Measurements from ENCODE around the gene NTNG2. TPM values are rescaled to one million over a fixed set of nuclear protein-coding genes. Genes with fewer than 3 reads are reported as not detected.

NTNG2 gene
- total and polyA plus RNA-seq, 2 donors (not counting 1 experiment from before 2014, with no cell fraction given) = 5.0 to 6.6 TPM

- H3K79me2 ChIP-seq (ENCODE audit: control insufficient read depth, insufficient read depth, low read length) = no peaks in the 10 kb centered on the region
- 97% methylated on average over 54 of the region's 58 CpGs for WGBS (ENCODE audit: insufficient coverage)
- no peak overlapping the region for H3K4me3 Mint-ChIP-seq
- no peak overlapping the region for H3K27ac Mint-ChIP-seq
- CTCF ChIA-PET = no interaction called here
- no peak for ATAC-seq (ENCODE audit: low read depth)
- no peaks in the 10 kb centered on the region for H3K9me3 Mint-ChIP-seq (ENCODE audit: insufficient read depth)
- no peaks in the 10 kb centered on the region for H3K4me1 Mint-ChIP-seq
- H3K4me2 ChIP-seq (replicated peaks; ENCODE audit: low read depth, low read length, poor library complexity, severe bottlenecking) = no peak overlapping the region
- H3K27me3 ChIP-seq (replicated peaks in 1 of 4; ENCODE audit: control extremely low read depth in 1 of 4, control insufficient read depth in 3 of 4, insufficient read depth in 4 of 4, low read length in 3 of 4) = peaks cover 0 to 20% (median 0%) of the 10 kb centered on the region in 4 experiments
- no peak overlapping the region for H3K4me3 ChIP-seq (ENCODE audit: control extremely low read depth in 1 of 5, extremely low read depth in 1 of 5, insufficient read depth in 1 of 5, low read depth in 2 of 5, low read length in 4 of 5)
- TF ChIP-seq, protein P1, sequence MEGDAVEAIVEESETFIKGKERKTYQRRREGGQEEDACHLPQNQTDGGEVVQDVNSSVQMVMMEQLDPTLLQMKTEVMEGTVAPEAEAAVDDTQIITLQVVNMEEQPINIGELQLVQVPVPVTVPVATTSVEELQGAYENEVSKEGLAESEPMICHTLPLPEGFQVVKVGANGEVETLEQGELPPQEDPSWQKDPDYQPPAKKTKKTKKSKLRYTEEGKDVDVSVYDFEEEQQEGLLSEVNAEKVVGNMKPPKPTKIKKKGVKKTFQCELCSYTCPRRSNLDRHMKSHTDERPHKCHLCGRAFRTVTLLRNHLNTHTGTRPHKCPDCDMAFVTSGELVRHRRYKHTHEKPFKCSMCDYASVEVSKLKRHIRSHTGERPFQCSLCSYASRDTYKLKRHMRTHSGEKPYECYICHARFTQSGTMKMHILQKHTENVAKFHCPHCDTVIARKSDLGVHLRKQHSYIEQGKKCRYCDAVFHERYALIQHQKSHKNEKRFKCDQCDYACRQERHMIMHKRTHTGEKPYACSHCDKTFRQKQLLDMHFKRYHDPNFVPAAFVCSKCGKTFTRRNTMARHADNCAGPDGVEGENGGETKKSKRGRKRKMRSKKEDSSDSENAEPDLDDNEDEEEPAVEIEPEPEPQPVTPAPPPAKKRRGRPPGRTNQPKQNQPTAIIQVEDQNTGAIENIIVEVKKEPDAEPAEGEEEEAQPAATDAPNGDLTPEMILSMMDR (IDR thresholded peaks at IDR 0.05) = no peak
- no peak for TF ChIP-seq EZH2 (IDR thresholded peaks at IDR 0.05; ENCODE audit: borderline replicate concordance, insufficient read depth, low read depth, low read length, poor library complexity, severe bottlenecking)
- H3K4me1 ChIP-seq (ENCODE audit: control insufficient read depth in 2 of 2, insufficient read depth in 2 of 2, low read length in 2 of 2) = no peaks in the 10 kb centered on the region
- peaks cover 16% of the 10 kb centered on the region for H3K27me3 Mint-ChIP-seq
- no peak for DNase-seq
- no peaks in the 10 kb centered on the region for H3K36me3 ChIP-seq (replicated peaks in 1 of 2; ENCODE audit: control extremely low read depth in 1 of 2, control insufficient read depth in 1 of 2, extremely low read depth in 1 of 2, insufficient read depth in 2 of 2, low read length in 1 of 2)
- H3K27ac ChIP-seq (ENCODE audit: low read length in 2 of 2) = no peak overlapping the region
- H4K20me1 ChIP-seq (ENCODE audit: control insufficient read depth, insufficient read depth, low read length, poor library complexity, severe bottlenecking) = no peaks in the 10 kb centered on the region
- POLR2A ChIA-PET = no interaction called here
- peaks cover 0 to 18% (median 0%) of the 10 kb centered on the region in 3 donors for H3K9me3 ChIP-seq (ENCODE audit: control extremely low read depth in 1 of 3, control insufficient read depth in 2 of 3, insufficient read depth in 1 of 3, low read length in 2 of 3)
- no peak overlapping the region for H3K9ac ChIP-seq (ENCODE audit: low read length)
- no peak overlapping the region for H2AFZ ChIP-seq (ENCODE audit: insufficient read depth, low read depth, low read length, poor library complexity, severe bottlenecking)
- intact Hi-C loops (cut with micrococcal nuclease) = no loop called here
These were observed 36.1 kb downstream of the NTNG2 start for GRCh38 chr9:132197856-132198550.

GRCh38 chr9:132199056-132199455 lies 37.2 kb downstream of the NTNG2 start:
- H3K27ac ChIP-seq (ENCODE audit: low read length in 2 of 2) = no peak overlapping the region
- no peaks in the 10 kb centered on the region for H4K20me1 ChIP-seq (ENCODE audit: control insufficient read depth, insufficient read depth, low read length, poor library complexity, severe bottlenecking)
- no peak overlapping the region for H3K4me3 ChIP-seq (ENCODE audit: control extremely low read depth in 1 of 5, extremely low read depth in 1 of 5, insufficient read depth in 1 of 5, low read depth in 2 of 5, low read length in 4 of 5)
- intact Hi-C loops (cut with micrococcal nuclease) = no loop called here
- no peaks in the 10 kb centered on the region for H3K9me3 Mint-ChIP-seq (ENCODE audit: insufficient read depth)
- H3K4me3 Mint-ChIP-seq = no peak overlapping the region
- TF ChIP-seq, protein P1 (IDR thresholded peaks at IDR 0.05) = no peak
- TF ChIP-seq EZH2 (IDR thresholded peaks at IDR 0.05; ENCODE audit: borderline replicate concordance, insufficient read depth, low read depth, low read length, poor library complexity, severe bottlenecking) = no peak
- DNase-seq = no peak
- H2AFZ ChIP-seq (ENCODE audit: insufficient read depth, low read depth, low read length, poor library complexity, severe bottlenecking) = no peak overlapping the region
- ChIA-PET POLR2A (no interaction called here), CTCF (no interaction called here)
- H3K27me3 ChIP-seq (replicated peaks in 1 of 4; ENCODE audit: control extremely low read depth in 1 of 4, control insufficient read depth in 3 of 4, insufficient read depth in 4 of 4, low read length in 3 of 4) = peaks cover 0 to 20% (median 0%) of the 10 kb centered on the region in 4 experiments
- H3K4me1 Mint-ChIP-seq = no peaks in the 10 kb centered on the region
- H3K9me3 ChIP-seq (ENCODE audit: control extremely low read depth in 1 of 3, control insufficient read depth in 2 of 3, insufficient read depth in 1 of 3, low read length in 2 of 3) = peaks cover 0 to 20% (median 0%) of the 10 kb centered on the region in 3 donors
- no peak overlapping the region for H3K27ac Mint-ChIP-seq
- no peak overlapping the region for H3K4me2 ChIP-seq (replicated peaks; ENCODE audit: low read depth, low read length, poor library complexity, severe bottlenecking)
- no peaks in the 10 kb centered on the region for H3K79me2 ChIP-seq (ENCODE audit: control insufficient read depth, insufficient read depth, low read length)
- 100% methylated on average over 2 of the region's 4 CpGs for WGBS (ENCODE audit: insufficient coverage)
- peaks cover 16% of the 10 kb centered on the region for H3K27me3 Mint-ChIP-seq
- no peaks in the 10 kb centered on the region for H3K36me3 ChIP-seq (replicated peaks in 1 of 2; ENCODE audit: control extremely low read depth in 1 of 2, control insufficient read depth in 1 of 2, extremely low read depth in 1 of 2, insufficient read depth in 2 of 2, low read length in 1 of 2)
- no peaks in the 10 kb centered on the region for H3K4me1 ChIP-seq (ENCODE audit: control insufficient read depth in 2 of 2, insufficient read depth in 2 of 2, low read length in 2 of 2)
- H3K9ac ChIP-seq (ENCODE audit: low read length) = no peak overlapping the region
- ATAC-seq (ENCODE audit: low read depth) = no peak
